ENCODE measurements around the gene FRY. TPM values are rescaled to one million over a fixed set of nuclear protein-coding genes. Genes with fewer than 3 reads are reported as not detected.

FRY gene
- polyA plus RNA-seq, 1 experiment: 51.4 TPM

GRCh38 chr13:32216281-32216680, 184.7 kb downstream of the FRY start:
- no peak for DNase-seq (ENCODE audit: low read depth)
- Histone ChIP-seq H3K27me3 (ENCODE audit: control insufficient read depth, insufficient read depth, low read length) (no peaks in the 10 kb centered on the region), H3K36me3 (ENCODE audit: control insufficient read depth, insufficient read depth, low read length) (peaks cover 2% of the 10 kb centered on the region; the same call in 1 of the 2 replicates), H3K4me3 (ENCODE audit: low read depth, low read length) (no peak overlapping the region)
- ChIA-PET CTCF (interaction anchor here (1.4 to 1.5 kb wide), 2 partner anchors 9 to 14 kb away, joined by 3 to 6 read pairs; no protein-coding TSS in a partner anchor), POLR2A (no interaction called here)
- TF ChIP-seq CTCF (IDR thresholded peaks at IDR 0.05; ENCODE audit: insufficient read depth, low read depth, low read length): no peak

GRCh38 chr13:32222046-32222676, 190.6 kb downstream of the FRY start:
- no peak for DNase-seq (ENCODE audit: low read depth)
- POLR2A ChIA-PET: no interaction called here
- no peak for TF ChIP-seq CTCF (IDR thresholded peaks at IDR 0.05; ENCODE audit: insufficient read depth, low read depth, low read length)
- CTCF ChIA-PET: interaction anchor here (0.9 kb wide), 1 partner anchor 277 kb away, joined by 3 read pairs; no protein-coding TSS in a partner anchor
- H3K27me3 ChIP-seq (ENCODE audit: control insufficient read depth, insufficient read depth, low read length): no peaks in the 10 kb centered on the region
- no peak overlapping the region for H3K4me3 ChIP-seq (ENCODE audit: low read depth, low read length)
- peaks cover 4% of the 10 kb centered on the region for H3K36me3 ChIP-seq (ENCODE audit: control insufficient read depth, insufficient read depth, low read length)

- ChIA-PET POLR2A (interaction anchor here (0.6 to 1.0 kb wide), 2 partner anchors 13 to 89 kb away, joined by 3 to 5 read pairs; no protein-coding TSS in a partner anchor), CTCF (interaction anchor here (1.2 kb wide), 1 partner anchor 9 kb away, joined by 6 read pairs; no protein-coding TSS in a partner anchor)
- Histone ChIP-seq H3K4me3 (ENCODE audit: low read depth, low read length) (no peak overlapping the region), H3K36me3 (ENCODE audit: control insufficient read depth, insufficient read depth, low read length) (peaks cover 10% of the 10 kb centered on the region), H3K27me3 (ENCODE audit: control insufficient read depth, insufficient read depth, low read length) (no peaks in the 10 kb centered on the region)
- DNase-seq (ENCODE audit: low read depth): no peak
- TF ChIP-seq CTCF (IDR thresholded peaks at IDR 0.05; ENCODE audit: insufficient read depth, low read depth, low read length): no peak
Measured at GRCh38 chr13:32224916-32225315, 193.3 kb downstream of the FRY start.

GRCh38 chr13:32225481-32225931, 193.9 kb downstream of the FRY start:
- peak; percentile 95 for DNase-seq (ENCODE audit: low read depth)
- POLR2A ChIA-PET: interaction anchor here (0.6 to 1.0 kb wide), 2 partner anchors 13 to 90 kb away, joined by 3 to 5 read pairs; no protein-coding TSS in a partner anchor
- Histone ChIP-seq H3K27me3 (ENCODE audit: control insufficient read depth, insufficient read depth, low read length) (no peaks in the 10 kb centered on the region), H3K4me3 (ENCODE audit: low read depth, low read length) (no peak overlapping the region), H3K36me3 (ENCODE audit: control insufficient read depth, insufficient read depth, low read length) (peaks cover 10% of the 10 kb centered on the region)
- CTCF ChIA-PET: interaction anchor here (1.2 to 1.7 kb wide), 2 partner anchors 10 to 13 kb away, joined by 3 to 6 read pairs; no protein-coding TSS in a partner anchor
- TF ChIP-seq CTCF (IDR thresholded peaks at IDR 0.05; ENCODE audit: insufficient read depth, low read depth, low read length): no peak

GRCh38 chr13:32228330-32229041, 196.9 kb downstream of the FRY start:
- ChIA-PET CTCF (interaction anchor here (0.9 to 1.2 kb wide), 2 partner anchors 8 to 18 kb away, joined by 4 read pairs; no protein-coding TSS in a partner anchor), POLR2A (interaction anchor here (0.5 kb wide), 1 partner anchor 849 kb away, joined by 4 read pairs; no protein-coding TSS in a partner anchor)
- peaks cover 7% of the 10 kb centered on the region for H3K36me3 ChIP-seq (ENCODE audit: control insufficient read depth, insufficient read depth, low read length)
- no peak for DNase-seq (ENCODE audit: low read depth)
- H3K4me3 ChIP-seq (ENCODE audit: low read depth, low read length): no peak overlapping the region
- no peak for TF ChIP-seq CTCF (IDR thresholded peaks at IDR 0.05; ENCODE audit: insufficient read depth, low read depth, low read length)
- no peaks in the 10 kb centered on the region for H3K27me3 ChIP-seq (ENCODE audit: control insufficient read depth, insufficient read depth, low read length)

Measured in BJ (cell line).